IMR-90 (cell line): ENCODE data around the gene ACHE.

Source experiments
- CEBPB ChIP-seq: IDR thresholded peaks from 2 replicates; pipeline ENCODE4 v1.6.1; 2012; ENCODE audit warnings: low read depth, low read length, improper control_type of control experiment
- CTCF ChIP-seq: conservative IDR thresholded peaks from 2 replicates; pipeline ENCODE4 v1.5.1; 2012; ENCODE audit warnings: mild to moderate bottlenecking, low read depth, low read length, improper control_type of control experiment
- MAFK ChIP-seq: IDR thresholded peaks from 2 replicates; pipeline ENCODE4 v1.6.1; 2012; ENCODE audit warnings: low read depth, low read length, improper control_type of control experiment
- MAZ ChIP-seq: IDR thresholded peaks from 2 replicates; pipeline ENCODE4 v1.6.1; 2012; ENCODE audit warnings: low read depth, mild to moderate bottlenecking, low read length, improper control_type of control experiment, moderate library complexity, borderline replicate concordance
- MXI1 ChIP-seq: IDR thresholded peaks from 2 replicates; pipeline ENCODE4 v1.6.1; 2012; ENCODE audit warnings: low read depth, mild to moderate bottlenecking, low read length, moderate library complexity, borderline replicate concordance
- NFE2L2 ChIP-seq: fragments of 150-350 bp; IDR thresholded peaks from 2 replicates; pipeline ENCODE4 v1.6.1; 2016; ENCODE audit warnings: low read depth, mild to moderate bottlenecking, low read length
- POLR2A ChIP-seq: IDR thresholded peaks from 2 replicates; pipeline ENCODE4 v1.6.1; 2012; ENCODE audit warnings: mild to moderate bottlenecking, low read depth, low read length
- RAD21 ChIP-seq: IDR thresholded peaks from 2 replicates; pipeline ENCODE4 v1.6.1; 2012; ENCODE audit warnings: low read length, improper control_type of control experiment
- RCOR1 ChIP-seq: IDR thresholded peaks from 2 replicates; pipeline ENCODE4 v1.6.1; 2012; ENCODE audit warnings: mild to moderate bottlenecking, low read length, improper control_type of control experiment; ENCODE audit not compliant: insufficient replicate concordance
- SMC3 ChIP-seq: fragments of 150-350 bp; IDR thresholded peaks from 2 replicates; pipeline ENCODE4 v1.6.1; 2016; ENCODE audit warnings: low read depth, mild to moderate bottlenecking, antibody characterized with exemption, low read length, moderate library complexity
- TF ChIP-seq, protein P1 (sequence below): fragments of 150-350 bp; IDR thresholded peaks from 2 replicates; pipeline ENCODE4 v1.6.1; 2017; ENCODE audit warnings: mild to moderate bottlenecking, antibody characterized with exemption, low read length, low read depth
- TF ChIP-seq, protein P2 (sequence below): fragments of 150-350 bp; IDR thresholded peaks from 2 replicates; pipeline ENCODE4 v1.6.1; 2016; ENCODE audit warnings: low read depth, mild to moderate bottlenecking, low read length, moderate library complexity, borderline replicate concordance

DNA sequence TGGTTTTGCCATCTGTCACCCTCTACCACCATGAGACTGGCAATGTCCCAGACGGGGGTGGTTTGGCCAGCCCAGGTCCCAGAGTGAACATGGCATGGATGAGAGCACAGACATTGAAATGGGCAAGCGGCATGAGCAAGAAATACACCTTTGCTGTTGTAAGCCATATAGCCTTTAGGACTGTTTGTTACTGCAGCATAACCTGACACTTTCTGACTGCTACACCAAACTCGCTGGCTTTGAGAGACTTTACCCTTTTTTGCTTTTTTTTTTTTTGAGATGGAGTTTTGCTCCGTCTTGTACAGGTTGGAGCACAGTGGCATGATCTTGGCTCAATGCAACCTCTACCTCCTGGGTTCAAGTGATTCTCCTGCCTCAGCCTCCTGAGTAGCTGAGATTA, 48.5 kb upstream of the ACHE start:
- TF ChIP-seq CTCF (no peak), NFE2L2 (no peak), MAFK (no peak), POLR2A (no peak), MXI1 (no peak), RCOR1 (no peak), CEBPB (no peak), RAD21 (no peak), SMC3 (no peak), MAZ (no peak)
- TF ChIP-seq, protein P1, sequence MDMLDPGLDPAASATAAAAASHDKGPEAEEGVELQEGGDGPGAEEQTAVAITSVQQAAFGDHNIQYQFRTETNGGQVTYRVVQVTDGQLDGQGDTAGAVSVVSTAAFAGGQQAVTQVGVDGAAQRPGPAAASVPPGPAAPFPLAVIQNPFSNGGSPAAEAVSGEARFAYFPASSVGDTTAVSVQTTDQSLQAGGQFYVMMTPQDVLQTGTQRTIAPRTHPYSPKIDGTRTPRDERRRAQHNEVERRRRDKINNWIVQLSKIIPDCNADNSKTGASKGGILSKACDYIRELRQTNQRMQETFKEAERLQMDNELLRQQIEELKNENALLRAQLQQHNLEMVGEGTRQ, result no peak
- TF ChIP-seq, protein P2, sequence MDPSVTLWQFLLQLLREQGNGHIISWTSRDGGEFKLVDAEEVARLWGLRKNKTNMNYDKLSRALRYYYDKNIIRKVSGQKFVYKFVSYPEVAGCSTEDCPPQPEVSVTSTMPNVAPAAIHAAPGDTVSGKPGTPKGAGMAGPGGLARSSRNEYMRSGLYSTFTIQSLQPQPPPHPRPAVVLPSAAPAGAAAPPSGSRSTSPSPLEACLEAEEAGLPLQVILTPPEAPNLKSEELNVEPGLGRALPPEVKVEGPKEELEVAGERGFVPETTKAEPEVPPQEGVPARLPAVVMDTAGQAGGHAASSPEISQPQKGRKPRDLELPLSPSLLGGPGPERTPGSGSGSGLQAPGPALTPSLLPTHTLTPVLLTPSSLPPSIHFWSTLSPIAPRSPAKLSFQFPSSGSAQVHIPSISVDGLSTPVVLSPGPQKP, result no peak
